Measurements from ENCODE around the gene USP25. TPM values are rescaled to one million over a fixed set of nuclear protein-coding genes. Genes with fewer than 3 reads are reported as not detected.

USP25 gene
- total RNA-seq, 3 donors from 2014 or later (not counting 1 experiment from before 2014, with no cell fraction given) = 67.0 to 95.4 (median 76.4) TPM

GRCh38 chr21:15749082-15749860 is 19.5 kb downstream of the USP25 start:
- Mint-ChIP-seq H3K4me1 (peaks cover 72 to 76% of the 10 kb centered on the region in 2 donors), H3K27ac (peak overlapping the region; percentile 67 to 81), H3K9me3 (no peaks in the 10 kb centered on the region), H3K36me3 (no peaks in the 10 kb centered on the region), H3K4me3 (peak overlapping the region; percentile 47), H3K27me3 (ENCODE audit: low read depth in 2 of 2) (no peaks in the 10 kb centered on the region)
- no peak for DNase-seq
- peak in 1 of 3 donors; percentile 8 for ATAC-seq
- no peaks in the 10 kb centered on the region for H3K27me3 ChIP-seq (ENCODE audit: control insufficient read depth, insufficient read depth, low read length)
- no peak for TF ChIP-seq CTCF (IDR thresholded peaks at IDR 0.05)
- no peaks in the 10 kb centered on the region for H3K36me3 ChIP-seq (ENCODE audit: control insufficient read depth, insufficient read depth, low read length)
- H3K27ac ChIP-seq (ENCODE audit: low read length) = no peak overlapping the region
- H3K4me1 ChIP-seq (ENCODE audit: control insufficient read depth, insufficient read depth, low read length) = peaks cover 12% of the 10 kb centered on the region
- H3K4me3 ChIP-seq (ENCODE audit: low read length) = no peak overlapping the region
- H3K9me3 ChIP-seq (ENCODE audit: control insufficient read depth, insufficient read depth, low read length) = no peaks in the 10 kb centered on the region
- intact Hi-C loops (cut with micrococcal nuclease) = no loop called here
- WGBS (ENCODE audit: insufficient coverage) = 97% methylated on average over 2 of the region's 5 CpGs

GRCh38 chr21:15749861-15750159 is 20.0 kb downstream of the USP25 start:
- H3K9me3 ChIP-seq (ENCODE audit: control insufficient read depth, insufficient read depth, low read length) = no peaks in the 10 kb centered on the region
- Mint-ChIP-seq H3K4me1 (peaks cover 76 to 77% of the 10 kb centered on the region in 2 donors), H3K36me3 (no peaks in the 10 kb centered on the region), H3K27ac (peak overlapping the region; percentile 67 to 81), H3K9me3 (no peaks in the 10 kb centered on the region), H3K27me3 (ENCODE audit: low read depth in 2 of 2) (no peaks in the 10 kb centered on the region), H3K4me3 (peak overlapping the region; percentile 47)
- DNase-seq = no peak
- H3K4me3 ChIP-seq (ENCODE audit: low read length) = no peak overlapping the region
- intact Hi-C loops (cut with micrococcal nuclease) = no loop called here
- H3K27ac ChIP-seq (ENCODE audit: low read length) = no peak overlapping the region
- H3K36me3 ChIP-seq (ENCODE audit: control insufficient read depth, insufficient read depth, low read length) = no peaks in the 10 kb centered on the region
- no peaks in the 10 kb centered on the region for H3K27me3 ChIP-seq (ENCODE audit: control insufficient read depth, insufficient read depth, low read length)
- H3K4me1 ChIP-seq (ENCODE audit: control insufficient read depth, insufficient read depth, low read length) = peaks cover 12% of the 10 kb centered on the region
- peak; percentile 53 to 89 (median 72) for ATAC-seq
- 60% methylated on average over 1 of the region's 2 CpGs for WGBS (ENCODE audit: insufficient coverage)
- no peak for TF ChIP-seq CTCF (IDR thresholded peaks at IDR 0.05)

- H3K36me3 ChIP-seq (ENCODE audit: control insufficient read depth, insufficient read depth, low read length) = no peaks in the 10 kb centered on the region
- no peaks in the 10 kb centered on the region for H3K36me3 Mint-ChIP-seq
- peak overlapping the region; percentile 32 for H3K4me3 Mint-ChIP-seq
- no peaks in the 10 kb centered on the region for H3K27me3 ChIP-seq (ENCODE audit: control insufficient read depth, insufficient read depth, low read length)
- H3K4me1 Mint-ChIP-seq = peaks cover 75 to 78% of the 10 kb centered on the region in 2 donors
- no peaks in the 10 kb centered on the region for H3K9me3 Mint-ChIP-seq
- no peak for TF ChIP-seq CTCF (IDR thresholded peaks at IDR 0.05)
- ATAC-seq (no peak), DNase-seq (no peak)
- H3K27me3 Mint-ChIP-seq (ENCODE audit: low read depth in 2 of 2) = no peaks in the 10 kb centered on the region
- no peak overlapping the region for H3K4me3 ChIP-seq (ENCODE audit: low read length)
- no CpG with 5 or more reads among the region's 1 CpG for WGBS (ENCODE audit: insufficient coverage)
- H3K27ac Mint-ChIP-seq = no peak overlapping the region
- intact Hi-C loops (cut with micrococcal nuclease) = no loop called here
- H3K27ac ChIP-seq (ENCODE audit: low read length) = no peak overlapping the region
- peaks cover 12% of the 10 kb centered on the region for H3K4me1 ChIP-seq (ENCODE audit: control insufficient read depth, insufficient read depth, low read length)
- H3K9me3 ChIP-seq (ENCODE audit: control insufficient read depth, insufficient read depth, low read length) = no peaks in the 10 kb centered on the region
Observed at GRCh38 chr21:15751037-15751436, 21.3 kb downstream of the USP25 start.

- H3K27ac Mint-ChIP-seq = no peak overlapping the region
- intact Hi-C loops (cut with micrococcal nuclease) = no loop called here
Observed at GRCh38 chr21:15751546-15751945, 21.8 kb downstream of the USP25 start.

More at GRCh38 chr21:15751546-15751945, 21.8 kb downstream of the USP25 start:
- Histone ChIP-seq H3K27ac (ENCODE audit: low read length) (no peak overlapping the region), H3K4me1 (ENCODE audit: control insufficient read depth, insufficient read depth, low read length) (peaks cover 12% of the 10 kb centered on the region), H3K36me3 (ENCODE audit: control insufficient read depth, insufficient read depth, low read length) (no peaks in the 10 kb centered on the region), H3K27me3 (ENCODE audit: control insufficient read depth, insufficient read depth, low read length) (no peaks in the 10 kb centered on the region), H3K9me3 (ENCODE audit: control insufficient read depth, insufficient read depth, low read length) (no peaks in the 10 kb centered on the region), H3K4me3 (ENCODE audit: low read length) (no peak overlapping the region)
- no peak for TF ChIP-seq CTCF (IDR thresholded peaks at IDR 0.05)
- Mint-ChIP-seq H3K9me3 (no peaks in the 10 kb centered on the region), H3K4me1 (peaks cover 75 to 80% of the 10 kb centered on the region in 2 donors), H3K27me3 (ENCODE audit: low read depth in 2 of 2) (no peaks in the 10 kb centered on the region), H3K4me3 (no peak overlapping the region), H3K36me3 (no peaks in the 10 kb centered on the region)
- no peak for DNase-seq
- no peak for ATAC-seq
